Caco-2 (cell line): Measurements from ENCODE around the gene STAG1. TPM values are rescaled to one million over a fixed set of nuclear protein-coding genes. Genes with fewer than 3 reads are reported as not detected.

Experiments
- BruUV-seq: library from RNA; stranded (reverse); fragments of 400-500 nt; replicated peaks from 2 replicates; lab custom pipeline; 2021; lab: Mats Ljungman, UMichigan
- CTCF ChIA-PET: fragments of 300-600 bp; sonication (Branson Sonifier 250); formaldehyde crosslinking; loops from one replicate; lab custom pipeline; 2022; ENCODE audit warnings: antibody characterized with exemption; lab: Charles Lee
- POLR2A ChIA-PET: fragments of 300-600 bp; sonication (Branson Sonifier 250); formaldehyde crosslinking; loops from one replicate; lab custom pipeline; 2022; ENCODE audit warnings: antibody characterized with exemption; lab: Charles Lee
- DNase-seq, 2 experiments: peaks; one replicate each; pipeline versions ENCODE4 v3.0.0 to v3.0.0-alpha.2; 2020 to 2022
- H3K27me3 ChIP-seq: replicated peaks from 2 replicates; pipeline ENCODE4 v1.6.0; 2011; ENCODE audit warnings: low read length; ENCODE audit not compliant: control insufficient read depth, insufficient read depth
- H3K36me3 ChIP-seq: 2 replicates; pipeline ENCODE4 v1.5.1; 2011; ENCODE audit warnings: low read length; ENCODE audit not compliant: control insufficient read depth, insufficient read depth
- H3K4me1 ChIP-seq: fragments of 250-450 bp; sonication (Bioruptor Pico); 2 replicates; pipeline ENCODE4 v1.5.1; 2020; ENCODE audit warnings: mild to moderate bottlenecking
- H3K4me3 ChIP-seq: 2 replicates; pipeline ENCODE4 v1.5.1; 2011; ENCODE audit warnings: low read depth, mild to moderate bottlenecking, control low read depth, low read length
- H3K9me3 ChIP-seq: fragments of 250-450 bp; sonication (Bioruptor Pico); 2 replicates; pipeline ENCODE4 v1.5.1; 2020; ENCODE audit warnings: mild to moderate bottlenecking, moderate library complexity
- H3K27ac Mint-ChIP-seq: one replicate; pipeline ENCODE4 v1.8.0; 2022; ENCODE audit warnings: mixed read lengths; ENCODE audit not compliant: unreplicated experiment
- H3K27me3 Mint-ChIP-seq: one replicate; pipeline ENCODE4 v1.8.0; 2022; ENCODE audit warnings: mixed read lengths; ENCODE audit not compliant: insufficient read depth, unreplicated experiment
- H3K36me3 Mint-ChIP-seq: one replicate; pipeline ENCODE4 v1.8.0; 2022; ENCODE audit warnings: mild to moderate bottlenecking, mixed read lengths; ENCODE audit not compliant: insufficient read depth, unreplicated experiment
- H3K4me1 Mint-ChIP-seq: one replicate; pipeline ENCODE4 v1.8.0; 2022; ENCODE audit warnings: low read depth, mixed read lengths; ENCODE audit not compliant: unreplicated experiment
- H3K4me3 Mint-ChIP-seq: one replicate; pipeline ENCODE4 v1.8.0; 2022; ENCODE audit warnings: mild to moderate bottlenecking, moderate library complexity, mixed read lengths; ENCODE audit not compliant: unreplicated experiment
- H3K9me3 Mint-ChIP-seq: one replicate; pipeline ENCODE4 v1.8.0; 2022; ENCODE audit warnings: mixed read lengths; ENCODE audit not compliant: unreplicated experiment
- CTCF ChIP-seq, 2 experiments: fragments of 200-600 bp in 1 of 2; IDR thresholded peaks; 1 replicate in 1 of 2; 2 replicates in 1 of 2; pipeline versions ENCODE4 v1.5.1 to v1.8.0; 2011 to 2022; ENCODE audit warnings: antibody characterized with exemption in 1 of 2, control low read depth in 1 of 2, inconsistent platforms in 1 of 2, low read depth in 1 of 2, low read length in 1 of 2, mild to moderate bottlenecking in 1 of 2, moderate library complexity in 1 of 2; ENCODE audit not compliant: insufficient read depth in 1 of 2, severe bottlenecking in 1 of 2, unreplicated experiment in 1 of 2
- intact Hi-C: fragments of 100-400 bp; cut with micrococcal nuclease; formaldehyde crosslinking; loops from one replicate; pipeline ENCODE4 v1.10.0; 2022; ENCODE audit not compliant: unreplicated experiment
- total RNA-seq: library from RNA; stranded (reverse); gene quantifications from 2 replicates; pipeline ENCODE4 v1.2.3, GENCODE V29; 2022

STAG1 gene
- total RNA-seq, 1 experiment from 2014 or later = 37.5 TPM

- Histone ChIP-seq H3K4me3 (no peak overlapping the region), H3K36me3 (no peaks in the 10 kb centered on the region), H3K9me3 (no peaks in the 10 kb centered on the region), H3K4me1 (peaks cover 44% of the 10 kb centered on the region), H3K27me3 (no peaks in the 10 kb centered on the region)
- CTCF ChIA-PET = interaction anchor here (0.7 to 3.0 kb wide), 4 partner anchors 10 to 1059 kb away, joined by 3 to 20 read pairs (median 10); partner anchors contain the start of genes NCK1 and STAG1
- Mint-ChIP-seq H3K4me1 (peaks cover 29% of the 10 kb centered on the region), H3K4me3 (peak overlapping the region; percentile 47), H3K27ac (peak overlapping the region; percentile 75), H3K27me3 (no peaks in the 10 kb centered on the region), H3K9me3 (no peaks in the 10 kb centered on the region), H3K36me3 (peaks cover 9% of the 10 kb centered on the region)
- BruUV-seq = no TSS peak
- peak in 1 of 2 experiments; percentile 55 for DNase-seq
- intact Hi-C loops = loop anchor here (1.0 kb wide), 2 partner anchors 10 to 39 kb away; no protein-coding TSS in a partner anchor
- POLR2A ChIA-PET = interaction anchor here (0.7 to 1.5 kb wide), 3 partner anchors 9 to 166 kb away, joined by 3 to 13 read pairs (median 8); partner anchors contain the start of gene STAG1
- TF ChIP-seq CTCF (IDR thresholded peaks at IDR 0.05; ENCODE audit: insufficient read depth in 1 of 2, low read depth in 1 of 2, low read length in 1 of 2, severe bottlenecking in 1 of 2, unreplicated experiment in 1 of 2) = no peak
Observed at GRCh38 chr3:136586580-136586979, 165.6 kb downstream of the STAG1 start.

DNA sequence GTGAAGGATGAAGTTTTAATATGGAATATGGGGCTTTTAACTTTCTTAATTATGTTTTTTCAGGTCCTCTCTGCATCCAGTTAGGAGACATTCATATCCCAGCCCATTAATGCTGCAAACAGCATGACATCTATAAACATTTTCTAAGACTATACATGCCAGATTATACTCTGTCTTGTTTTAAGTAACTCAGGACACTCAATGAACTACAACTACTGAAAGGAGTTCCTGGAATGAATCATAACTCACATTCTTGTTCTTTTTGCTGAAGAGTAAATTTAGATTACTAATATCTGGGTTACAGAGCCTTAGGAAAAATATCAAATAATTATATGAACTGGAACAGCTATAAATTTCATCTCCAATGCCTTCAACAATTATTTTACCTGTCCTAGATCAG is 167.4 kb downstream of the STAG1 start:
- Histone ChIP-seq H3K9me3 (no peaks in the 10 kb centered on the region), H3K36me3 (no peaks in the 10 kb centered on the region), H3K4me3 (no peak overlapping the region), H3K4me1 (peaks cover 44% of the 10 kb centered on the region), H3K27me3 (no peaks in the 10 kb centered on the region)
- H3K27me3 Mint-ChIP-seq = no peaks in the 10 kb centered on the region
- H3K27ac Mint-ChIP-seq = peak overlapping the region; percentile 43
- no peaks in the 10 kb centered on the region for H3K9me3 Mint-ChIP-seq
- H3K4me1 Mint-ChIP-seq = peaks cover 29% of the 10 kb centered on the region
- DNase-seq = no peak
- POLR2A ChIA-PET = no interaction called here
- no TSS peak for BruUV-seq
- CTCF ChIA-PET = interaction anchor here (0.6 to 3.0 kb wide), 2 partner anchors 167 to 229 kb away, joined by 5 to 20 read pairs; partner anchors contain the start of gene STAG1
- H3K36me3 Mint-ChIP-seq = peaks cover 9% of the 10 kb centered on the region
- no peak for TF ChIP-seq CTCF (IDR thresholded peaks at IDR 0.05; ENCODE audit: insufficient read depth in 1 of 2, low read depth in 1 of 2, low read length in 1 of 2, severe bottlenecking in 1 of 2, unreplicated experiment in 1 of 2)
- intact Hi-C loops = no loop called here
- H3K4me3 Mint-ChIP-seq = peak overlapping the region; percentile 37

DNA sequence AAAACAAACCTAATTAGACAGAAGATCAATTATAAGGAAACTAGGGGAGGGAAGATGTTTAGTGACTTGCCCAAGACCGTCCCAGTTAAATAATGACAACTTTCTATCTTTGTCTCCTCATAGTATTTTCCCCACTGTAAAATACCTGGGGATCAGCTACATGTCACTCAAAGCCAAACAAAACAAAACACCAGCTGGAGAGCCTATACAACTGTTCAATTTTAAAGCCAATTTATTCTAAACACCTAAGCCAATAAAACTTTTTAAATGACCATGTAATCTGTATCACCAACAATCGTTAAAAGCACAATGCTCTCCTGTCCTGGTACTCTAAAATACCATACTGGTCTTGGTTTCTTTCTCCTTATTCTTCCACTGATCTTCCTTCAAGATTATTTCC is 168.4 kb downstream of the STAG1 start:
- POLR2A ChIA-PET = no interaction called here
- Mint-ChIP-seq H3K27me3 (no peaks in the 10 kb centered on the region), H3K36me3 (peaks cover 14% of the 10 kb centered on the region), H3K4me1 (peaks cover 34% of the 10 kb centered on the region), H3K27ac (peak overlapping the region; percentile 43), H3K4me3 (no peak overlapping the region), H3K9me3 (no peaks in the 10 kb centered on the region)
- intact Hi-C loops = no loop called here
- CTCF ChIA-PET = no interaction called here
- Histone ChIP-seq H3K36me3 (0 out of 2 replicates have a peak, but pooled peaks cover 2% of the 10 kb centered on the region), H3K9me3 (no peaks in the 10 kb centered on the region), H3K4me1 (peaks cover 52% of the 10 kb centered on the region), H3K27me3 (no peaks in the 10 kb centered on the region), H3K4me3 (no peak overlapping the region)
- no TSS peak for BruUV-seq
- DNase-seq = no peak
- TF ChIP-seq CTCF (IDR thresholded peaks at IDR 0.05; ENCODE audit: insufficient read depth in 1 of 2, low read depth in 1 of 2, low read length in 1 of 2, severe bottlenecking in 1 of 2, unreplicated experiment in 1 of 2) = no peak
